Measurements from ENCODE around the gene TAF4. TPM values are rescaled to one million over a fixed set of nuclear protein-coding genes. Genes with fewer than 3 reads are reported as not detected.

TAF4 gene
- total and polyA plus RNA-seq, 2 donors (not counting 3 experiments of a cell fraction or from before 2014, with no cell fraction given): 6.1 to 19.5 TPM

- H3K9me3 ChIP-seq (replicated peaks; ENCODE audit: control insufficient read depth, insufficient read depth, low read length): no peaks in the 10 kb centered on the region
- ChIA-PET POLR2A (no interaction called here), CTCF (interaction anchor here (1.0 to 1.8 kb wide), 2 partner anchors 14 to 29 kb away, joined by 4 to 6 read pairs; no protein-coding TSS in a partner anchor)
- DNase-seq (ENCODE audit: low read depth, low spot score) (no peak), FAIRE-seq (no peak)
- no peaks in the 10 kb centered on the region for H4K20me1 ChIP-seq (replicated peaks; ENCODE audit: control insufficient read depth, extremely low read depth, insufficient read depth, low read length)
- H3K4me1 ChIP-seq (ENCODE audit: control insufficient read depth, extremely low read depth, insufficient read depth, low read length): no peaks in the 10 kb centered on the region
- no peaks in the 10 kb centered on the region for H3K9me1 ChIP-seq (replicated peaks; ENCODE audit: control insufficient read depth, extremely low read depth, insufficient read depth, low read length)
- dilution Hi-C loops (cut with MboI; ENCODE audit: extremely low pct_ligation_motif_present, low sequenced_read_pairs): no loop called here
- H3K36me3 ChIP-seq (ENCODE audit: control insufficient read depth in 2 of 2, extremely low read depth in 1 of 2, insufficient read depth in 2 of 2, low read length in 2 of 2): no peaks in the 10 kb centered on the region
- no TSS peak for BruUV-seq (replicated peaks)
- no peak overlapping the region for H3K9ac ChIP-seq (replicated peaks; ENCODE audit: extremely low read depth, insufficient read depth, low read length)
- no peak overlapping the region for H3K4me3 ChIP-seq (replicated peaks in 1 of 3; ENCODE audit: insufficient read depth in 1 of 3, low read depth in 1 of 3, low read length in 3 of 3)
- H3K4me2 ChIP-seq (ENCODE audit: insufficient read depth, low read length): no peak overlapping the region
- no peaks in the 10 kb centered on the region for H3K27me3 ChIP-seq (ENCODE audit: control insufficient read depth in 2 of 2, insufficient read depth in 2 of 2, low read length in 2 of 2)
- no peak overlapping the region for H3K27ac ChIP-seq (ENCODE audit: insufficient read depth, low read depth, low read length)
- no peak for TF ChIP-seq POLR2AphosphoS5 (IDR thresholded peaks at IDR 0.05; ENCODE audit: insufficient read depth, low read depth, low read length)
- no peak overlapping the region for H2AFZ ChIP-seq (ENCODE audit: low read depth, low read length)
- intact Hi-C loops (cut with micrococcal nuclease): no loop called here
- peaks cover 59% of the 10 kb centered on the region for H3K79me2 ChIP-seq (ENCODE audit: control insufficient read depth, insufficient read depth, low read length)
These were observed 25.2 kb downstream of the TAF4 start for GRCh38 chr20:62040381-62040922.

GRCh38 chr20:62039738-62040137 lies 25.9 kb downstream of the TAF4 start:
- no peaks in the 10 kb centered on the region for H3K9me3 ChIP-seq (replicated peaks; ENCODE audit: control insufficient read depth, insufficient read depth, low read length)
- H2AFZ ChIP-seq (ENCODE audit: low read depth, low read length): no peak overlapping the region
- peaks cover 58% of the 10 kb centered on the region for H3K79me2 ChIP-seq (ENCODE audit: control insufficient read depth, insufficient read depth, low read length)
- no peak for DNase-seq (ENCODE audit: low read depth, low spot score)
- H3K27ac ChIP-seq (ENCODE audit: insufficient read depth, low read depth, low read length): no peak overlapping the region
- CTCF ChIA-PET: interaction anchor here (1.0 to 1.8 kb wide), 2 partner anchors 14 to 29 kb away, joined by 4 to 6 read pairs; no protein-coding TSS in a partner anchor
- no peaks in the 10 kb centered on the region for H3K27me3 ChIP-seq (ENCODE audit: control insufficient read depth in 2 of 2, insufficient read depth in 2 of 2, low read length in 2 of 2)
- H3K9me1 ChIP-seq (replicated peaks; ENCODE audit: control insufficient read depth, extremely low read depth, insufficient read depth, low read length): no peaks in the 10 kb centered on the region
- no peaks in the 10 kb centered on the region for H3K36me3 ChIP-seq (ENCODE audit: control insufficient read depth in 2 of 2, extremely low read depth in 1 of 2, insufficient read depth in 2 of 2, low read length in 2 of 2)
- POLR2A ChIA-PET: no interaction called here
- no peaks in the 10 kb centered on the region for H3K4me1 ChIP-seq (ENCODE audit: control insufficient read depth, extremely low read depth, insufficient read depth, low read length)
- BruUV-seq (replicated peaks): no TSS peak
- no peak overlapping the region for H3K9ac ChIP-seq (replicated peaks; ENCODE audit: extremely low read depth, insufficient read depth, low read length)
- peaks cover 2% of the 10 kb centered on the region for H4K20me1 ChIP-seq (replicated peaks; ENCODE audit: control insufficient read depth, extremely low read depth, insufficient read depth, low read length)
- dilution Hi-C loops (cut with MboI; ENCODE audit: extremely low pct_ligation_motif_present, low sequenced_read_pairs) (no loop called here), intact Hi-C loops (cut with micrococcal nuclease) (no loop called here)
- H3K4me2 ChIP-seq (ENCODE audit: insufficient read depth, low read length): no peak overlapping the region
- no peak overlapping the region for H3K4me3 ChIP-seq (replicated peaks in 1 of 3; ENCODE audit: insufficient read depth in 1 of 3, low read depth in 1 of 3, low read length in 3 of 3)
- no peak for FAIRE-seq
- no peak for TF ChIP-seq FOS (IDR thresholded peaks at IDR 0.05; ENCODE audit: borderline replicate concordance, insufficient read depth, low read length)
- no peak for TF ChIP-seq POLR2A (IDR thresholded peaks at IDR 0.05; ENCODE audit: low read depth, low read length)
- no peak for TF ChIP-seq JUN (IDR thresholded peaks at IDR 0.05; ENCODE audit: borderline replicate concordance, insufficient read depth, insufficient read length, low read depth)
- TF ChIP-seq CTCF (IDR thresholded peaks at IDR 0.05; ENCODE audit: extremely low read depth in 1 of 2, insufficient read depth in 1 of 2, low read depth in 1 of 2, low read length in 2 of 2): no peak

All from endothelial cell of umbilical vein (primary cell).